HepG2 (cell line): Measurements from ENCODE around the gene EIF3A. TPM values are rescaled to one million over a fixed set of nuclear protein-coding genes. Genes with fewer than 3 reads are reported as not detected.

ENCODE experiments used
- FOXO1 ChIP-seq: sonication (generic); formaldehyde crosslinking; IDR thresholded peaks from 2 replicates; pipeline ENCODE4 v1.4.0; 2020; ENCODE audit warnings: missing genetic modification reagents
- GATAD2A ChIP-seq: IDR thresholded peaks from 2 replicates; pipeline ENCODE4 v1.6.1; 2016
- HDAC1 ChIP-seq: sonication (generic); formaldehyde crosslinking; IDR thresholded peaks from 2 replicates; pipeline ENCODE4 v1.5.1; 2020; ENCODE audit warnings: mild to moderate bottlenecking, missing genetic modification reagents
- MXD4 ChIP-seq: IDR thresholded peaks from 2 replicates; pipeline ENCODE4 v1.6.1; 2016; ENCODE audit warnings: mild to moderate bottlenecking, missing biosample characterization, missing genetic modification reagents
- MYC ChIP-seq: sonication (generic); formaldehyde crosslinking; IDR thresholded peaks from 2 replicates; pipeline ENCODE4 v1.9.0; 2021; ENCODE audit warnings: missing genetic modification reagents, borderline replicate concordance
- PRPF4 ChIP-seq: fragments of 200-400 bp; formaldehyde crosslinking; IDR thresholded peaks from 2 replicates; pipeline ENCODE4 v1.6.1; 2016; ENCODE audit warnings: low read length, low read depth; ENCODE audit not compliant: poor library complexity, severe bottlenecking
- SNAPC2 ChIP-seq: sonication (generic); formaldehyde crosslinking; IDR thresholded peaks from 2 replicates; pipeline ENCODE4 v1.8.1; 2022; ENCODE audit warnings: mild to moderate bottlenecking, missing genetic modification reagents
- TOE1 ChIP-seq: sonication (generic); formaldehyde crosslinking; IDR thresholded peaks from 2 replicates; pipeline ENCODE4 v1.4.0; 2020; ENCODE audit warnings: mild to moderate bottlenecking, missing genetic modification reagents
- XBP1 ChIP-seq: sonication (generic); formaldehyde crosslinking; IDR thresholded peaks from 2 replicates; pipeline ENCODE4 v1.5.0; 2020; ENCODE audit warnings: missing genetic modification reagents
- YEATS2 ChIP-seq: sonication (generic); formaldehyde crosslinking; IDR thresholded peaks from 2 replicates; pipeline ENCODE4 v1.4.0; 2020; ENCODE audit warnings: missing genetic modification reagents, borderline replicate concordance
- ZNF260 ChIP-seq: sonication (generic); formaldehyde crosslinking; IDR thresholded peaks from 2 replicates; pipeline ENCODE4 v1.4.0; 2020; ENCODE audit warnings: missing genetic modification reagents, low read depth, mild to moderate bottlenecking, borderline replicate concordance
- ZNF44 ChIP-seq: sonication (generic); formaldehyde crosslinking; IDR thresholded peaks from 2 replicates; pipeline ENCODE4 v1.5.1; 2020; ENCODE audit warnings: mild to moderate bottlenecking, missing genetic modification reagents
- ZNF550 ChIP-seq: sonication (generic); formaldehyde crosslinking; IDR thresholded peaks from 2 replicates; pipeline ENCODE4 v1.4.0; 2020; ENCODE audit warnings: mild to moderate bottlenecking, missing genetic modification reagents, borderline replicate concordance
- ZNF615 ChIP-seq: sonication (generic); formaldehyde crosslinking; IDR thresholded peaks from 2 replicates; pipeline ENCODE4 v1.5.0; 2020; ENCODE audit warnings: mild to moderate bottlenecking, missing genetic modification reagents, borderline replicate concordance
- ZNF670 ChIP-seq: sonication (generic); formaldehyde crosslinking; IDR thresholded peaks from 2 replicates; pipeline ENCODE4 v1.8.0; 2022; ENCODE audit warnings: mild to moderate bottlenecking, missing genetic modification reagents, borderline replicate concordance
- ZSCAN22 ChIP-seq: sonication (generic); formaldehyde crosslinking; IDR thresholded peaks from 2 replicates; pipeline ENCODE4 v1.4.0; 2020; ENCODE audit warnings: mild to moderate bottlenecking, missing genetic modification reagents
- polyA plus RNA-seq, 8 experiments: library from polyadenylated mRNA; depleted of rRNA in 3 of 8; stranded (reverse) in 7 of 8; unstranded in 1 of 8; fragments of >200 nt; fragmentation: Illumina TruSeq in 4 of 8; extraction: Trizol in 4 of 8; gene quantifications; 2 replicates each; pipeline versions ENCODE4 v1.2.1 to v1.2.3, GENCODE V29; 2011 to 2016; ENCODE audit warnings: low read depth in 4 of 8, missing spikeins in 1 of 8, mixed read lengths in 1 of 8; ENCODE audit not compliant: insufficient read depth in 1 of 8
- total RNA-seq, 5 experiments: library from RNA; depleted of rRNA; stranded (reverse); fragments of >200 nt; fragmentation: Illumina TruSeq; extraction: Trizol; gene quantifications; 2 replicates each; pipeline ENCODE4 v1.2.3, GENCODE V29; 2016; ENCODE audit warnings: low read depth in 1 of 5
- TF ChIP-seq, protein P1 (sequence below): sonication (generic); formaldehyde crosslinking; IDR thresholded peaks from 2 replicates; pipeline ENCODE4 v1.5.1; 2020; ENCODE audit warnings: missing genetic modification reagents, mild to moderate bottlenecking, borderline replicate concordance
- TF ChIP-seq, protein P2 (sequence below): sonication (generic); formaldehyde crosslinking; IDR thresholded peaks from 2 replicates; pipeline ENCODE4 v1.5.1; 2020; ENCODE audit warnings: mild to moderate bottlenecking, missing genetic modification reagents, borderline replicate concordance
- TF ChIP-seq, protein P3 (sequence below): sonication (generic); formaldehyde crosslinking; IDR thresholded peaks from 2 replicates; pipeline ENCODE4 v1.8.0; 2022; ENCODE audit warnings: missing genetic modification reagents, mild to moderate bottlenecking, borderline replicate concordance
- TF ChIP-seq, protein P4 (sequence below): sonication (generic); formaldehyde crosslinking; IDR thresholded peaks from 2 replicates; pipeline ENCODE4 v1.4.0; 2020; ENCODE audit warnings: mild to moderate bottlenecking, missing genetic modification reagents

EIF3A gene
- total and polyA plus RNA-seq, 2 of the 13 experiments (the other 11 are each of a cell fraction or from before 2014, with no cell fraction given) = 25.6 to 117 TPM

DNA sequence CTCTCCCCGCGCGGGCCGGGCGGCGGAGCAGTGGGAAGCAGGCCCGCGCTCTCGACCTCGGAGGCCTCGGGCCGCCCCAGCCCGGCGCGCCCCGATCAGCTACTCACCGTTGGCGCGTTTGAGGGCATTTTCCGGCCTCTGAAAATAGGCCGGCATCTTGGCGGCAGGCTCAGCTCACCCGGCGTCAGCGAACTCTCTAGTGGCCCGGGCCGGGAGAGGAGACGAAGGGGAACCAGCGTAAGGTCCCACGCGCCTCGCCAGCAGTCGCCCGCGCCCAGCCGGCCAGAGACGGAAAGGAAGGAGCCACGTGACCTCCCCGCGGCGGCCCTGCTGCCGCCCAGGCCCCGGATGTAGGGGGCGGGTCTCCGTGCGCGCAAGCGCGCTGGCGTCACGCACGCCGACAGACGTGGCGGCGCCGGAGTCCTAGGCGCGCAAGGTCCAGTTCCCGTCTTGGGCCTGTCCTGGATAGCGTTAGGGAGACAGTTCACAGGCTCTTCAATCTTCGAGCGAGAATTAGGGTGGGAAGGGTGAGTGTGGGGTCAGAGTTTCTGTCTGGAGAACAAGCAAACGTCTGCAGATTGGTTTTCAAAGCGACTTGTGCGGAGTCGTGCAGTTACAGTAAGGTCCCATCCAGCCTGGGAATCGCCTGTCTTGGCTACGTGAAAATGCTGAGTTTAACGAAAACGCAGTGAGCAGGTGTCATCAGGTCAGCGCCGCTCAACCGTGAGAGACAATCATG is at the start of gene EIF3A (continued):
- TF ChIP-seq ZNF550 (CRISPR knock-in tag) (no peak), ZNF44 (CRISPR knock-in tag) (peak; percentile 61), TOE1 (CRISPR knock-in tag) (peak; percentile 87; the same call in 1 of the 2 replicates), SNAPC2 (peak; percentile 53; the same call in 1 of the 2 replicates), ZNF260 (CRISPR knock-in tag) (no peak), YEATS2 (CRISPR knock-in tag) (peak; percentile 95), ZSCAN22 (no peak), PRPF4 (no peak), HDAC1 (CRISPR knock-in tag) (peak; percentile 63), ZNF615 (CRISPR knock-in tag) (no peak), ZNF670 (CRISPR knock-in tag) (peak; percentile 80; the same call in 1 of the 2 replicates), MYC (CRISPR knock-in tag) (peak; percentile 95), FOXO1 (CRISPR knock-in tag) (no peak; the same call in none of the 2 replicates), GATAD2A (CRISPR knock-in tag) (peak; percentile 40; the same call in 1 of the 2 replicates), MXD4 (CRISPR knock-in tag) (peak; percentile 91), XBP1 (no peak)
- TF ChIP-seq, protein P1, sequence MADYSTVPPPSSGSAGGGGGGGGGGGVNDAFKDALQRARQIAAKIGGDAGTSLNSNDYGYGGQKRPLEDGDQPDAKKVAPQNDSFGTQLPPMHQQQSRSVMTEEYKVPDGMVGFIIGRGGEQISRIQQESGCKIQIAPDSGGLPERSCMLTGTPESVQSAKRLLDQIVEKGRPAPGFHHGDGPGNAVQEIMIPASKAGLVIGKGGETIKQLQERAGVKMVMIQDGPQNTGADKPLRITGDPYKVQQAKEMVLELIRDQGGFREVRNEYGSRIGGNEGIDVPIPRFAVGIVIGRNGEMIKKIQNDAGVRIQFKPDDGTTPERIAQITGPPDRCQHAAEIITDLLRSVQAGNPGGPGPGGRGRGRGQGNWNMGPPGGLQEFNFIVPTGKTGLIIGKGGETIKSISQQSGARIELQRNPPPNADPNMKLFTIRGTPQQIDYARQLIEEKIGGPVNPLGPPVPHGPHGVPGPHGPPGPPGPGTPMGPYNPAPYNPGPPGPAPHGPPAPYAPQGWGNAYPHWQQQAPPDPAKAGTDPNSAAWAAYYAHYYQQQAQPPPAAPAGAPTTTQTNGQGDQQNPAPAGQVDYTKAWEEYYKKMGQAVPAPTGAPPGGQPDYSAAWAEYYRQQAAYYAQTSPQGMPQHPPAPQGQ (CRISPR knock-in tag) = no peak
- TF ChIP-seq, protein P2, sequence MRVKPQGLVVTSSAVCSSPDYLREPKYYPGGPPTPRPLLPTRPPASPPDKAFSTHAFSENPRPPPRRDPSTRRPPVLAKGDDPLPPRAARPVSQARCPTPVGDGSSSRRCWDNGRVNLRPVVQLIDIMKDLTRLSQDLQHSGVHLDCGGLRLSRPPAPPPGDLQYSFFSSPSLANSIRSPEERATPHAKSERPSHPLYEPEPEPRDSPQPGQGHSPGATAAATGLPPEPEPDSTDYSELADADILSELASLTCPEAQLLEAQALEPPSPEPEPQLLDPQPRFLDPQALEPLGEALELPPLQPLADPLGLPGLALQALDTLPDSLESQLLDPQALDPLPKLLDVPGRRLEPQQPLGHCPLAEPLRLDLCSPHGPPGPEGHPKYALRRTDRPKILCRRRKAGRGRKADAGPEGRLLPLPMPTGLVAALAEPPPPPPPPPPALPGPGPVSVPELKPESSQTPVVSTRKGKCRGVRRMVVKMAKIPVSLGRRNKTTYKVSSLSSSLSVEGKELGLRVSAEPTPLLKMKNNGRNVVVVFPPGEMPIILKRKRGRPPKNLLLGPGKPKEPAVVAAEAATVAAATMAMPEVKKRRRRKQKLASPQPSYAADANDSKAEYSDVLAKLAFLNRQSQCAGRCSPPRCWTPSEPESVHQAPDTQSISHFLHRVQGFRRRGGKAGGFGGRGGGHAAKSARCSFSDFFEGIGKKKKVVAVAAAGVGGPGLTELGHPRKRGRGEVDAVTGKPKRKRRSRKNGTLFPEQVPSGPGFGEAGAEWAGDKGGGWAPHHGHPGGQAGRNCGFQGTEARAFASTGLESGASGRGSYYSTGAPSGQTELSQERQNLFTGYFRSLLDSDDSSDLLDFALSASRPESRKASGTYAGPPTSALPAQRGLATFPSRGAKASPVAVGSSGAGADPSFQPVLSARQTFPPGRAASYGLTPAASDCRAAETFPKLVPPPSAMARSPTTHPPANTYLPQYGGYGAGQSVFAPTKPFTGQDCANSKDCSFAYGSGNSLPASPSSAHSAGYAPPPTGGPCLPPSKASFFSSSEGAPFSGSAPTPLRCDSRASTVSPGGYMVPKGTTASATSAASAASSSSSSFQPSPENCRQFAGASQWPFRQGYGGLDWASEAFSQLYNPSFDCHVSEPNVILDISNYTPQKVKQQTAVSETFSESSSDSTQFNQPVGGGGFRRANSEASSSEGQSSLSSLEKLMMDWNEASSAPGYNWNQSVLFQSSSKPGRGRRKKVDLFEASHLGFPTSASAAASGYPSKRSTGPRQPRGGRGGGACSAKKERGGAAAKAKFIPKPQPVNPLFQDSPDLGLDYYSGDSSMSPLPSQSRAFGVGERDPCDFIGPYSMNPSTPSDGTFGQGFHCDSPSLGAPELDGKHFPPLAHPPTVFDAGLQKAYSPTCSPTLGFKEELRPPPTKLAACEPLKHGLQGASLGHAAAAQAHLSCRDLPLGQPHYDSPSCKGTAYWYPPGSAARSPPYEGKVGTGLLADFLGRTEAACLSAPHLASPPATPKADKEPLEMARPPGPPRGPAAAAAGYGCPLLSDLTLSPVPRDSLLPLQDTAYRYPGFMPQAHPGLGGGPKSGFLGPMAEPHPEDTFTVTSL (CRISPR knock-in tag) = peak; percentile 45; the same call in 1 of the 2 replicates
- TF ChIP-seq, protein P3, sequence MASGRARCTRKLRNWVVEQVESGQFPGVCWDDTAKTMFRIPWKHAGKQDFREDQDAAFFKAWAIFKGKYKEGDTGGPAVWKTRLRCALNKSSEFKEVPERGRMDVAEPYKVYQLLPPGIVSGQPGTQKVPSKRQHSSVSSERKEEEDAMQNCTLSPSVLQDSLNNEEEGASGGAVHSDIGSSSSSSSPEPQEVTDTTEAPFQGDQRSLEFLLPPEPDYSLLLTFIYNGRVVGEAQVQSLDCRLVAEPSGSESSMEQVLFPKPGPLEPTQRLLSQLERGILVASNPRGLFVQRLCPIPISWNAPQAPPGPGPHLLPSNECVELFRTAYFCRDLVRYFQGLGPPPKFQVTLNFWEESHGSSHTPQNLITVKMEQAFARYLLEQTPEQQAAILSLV (CRISPR knock-in tag) = no peak
- TF ChIP-seq, protein P4, sequence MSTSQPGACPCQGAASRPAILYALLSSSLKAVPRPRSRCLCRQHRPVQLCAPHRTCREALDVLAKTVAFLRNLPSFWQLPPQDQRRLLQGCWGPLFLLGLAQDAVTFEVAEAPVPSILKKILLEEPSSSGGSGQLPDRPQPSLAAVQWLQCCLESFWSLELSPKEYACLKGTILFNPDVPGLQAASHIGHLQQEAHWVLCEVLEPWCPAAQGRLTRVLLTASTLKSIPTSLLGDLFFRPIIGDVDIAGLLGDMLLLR = 0 out of 2 replicates have a peak, but pooled peaks have one; percentile 62
